SKM-1 (cell line): Measurements from ENCODE around the gene GGTA1.
A peak's percentile ranks its signal among the peaks of the same experiment; 100 is the strongest.

Experiments
- DNase-seq: peaks from one replicate; lab custom pipeline; 2025; ENCODE audit not compliant: unreplicated experiment; lab: John Stamatoyannopoulos, UW

GGTA1 gene

GRCh38 chr9:121500165-121500478 lies 478 bp upstream of the GGTA1 start:
- DNase-seq, result no peak

- DNase-seq, result no peak
Measured at GRCh38 chr9:121499177-121499426, 542 bp downstream of the GGTA1 start.

GRCh38 chr9:121498487-121499176 lies 1.0 kb downstream of the GGTA1 start:
- no peak for DNase-seq

GRCh38 chr9:121498150-121498486 lies 1.5 kb downstream of the GGTA1 start:
- DNase-seq, result peak; percentile 75

- no peak for DNase-seq
Measured at GRCh38 chr9:121495976-121496375, 3.7 kb downstream of the GGTA1 start.

GRCh38 chr9:121494192-121494591 lies 5.5 kb downstream of the GGTA1 start:
- no peak for DNase-seq

GRCh38 chr9:121491111-121491510 lies 8.5 kb downstream of the GGTA1 start:
- no peak for DNase-seq

DNA sequence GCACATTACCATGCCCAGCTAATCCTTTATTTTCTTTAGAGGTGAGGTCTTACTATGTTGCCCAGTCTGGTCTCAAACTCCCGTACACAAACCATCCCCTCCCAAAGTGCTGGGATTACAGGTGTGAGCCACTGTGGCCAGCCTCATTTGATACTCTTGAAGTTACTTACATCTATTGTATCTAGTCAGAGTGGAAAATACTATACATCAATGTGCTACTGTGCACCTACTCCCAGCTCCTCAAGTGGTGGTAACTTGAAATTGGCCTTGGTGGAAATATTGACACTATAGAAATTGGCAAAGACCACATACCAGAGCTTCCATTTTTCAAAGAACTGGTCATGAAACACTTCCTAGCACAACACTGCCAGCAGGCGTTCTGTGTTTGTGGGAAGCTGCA lies 10.3 kb downstream of the GGTA1 start:
- no peak for DNase-seq

GRCh38 chr9:121486043-121486442 lies 13.6 kb downstream of the GGTA1 start:
- no peak for DNase-seq

DNA sequence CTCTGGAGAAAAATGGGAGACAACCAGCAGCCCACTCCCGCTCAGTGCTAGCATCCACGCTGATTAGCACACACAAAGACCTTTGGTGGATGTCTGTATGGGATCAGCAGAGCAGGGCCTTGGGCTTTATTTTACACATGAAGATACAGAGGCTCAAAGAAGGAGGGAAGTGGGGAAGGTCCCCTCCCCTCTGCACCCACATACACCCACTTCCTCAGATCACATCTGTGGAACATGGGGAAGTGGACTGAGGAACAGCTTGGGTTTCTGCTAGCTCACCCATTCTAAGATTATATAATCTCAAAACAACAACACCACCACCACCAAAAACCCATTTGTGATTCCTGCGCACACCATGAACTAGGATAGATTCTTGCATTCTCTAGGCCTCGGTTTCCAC lies 14.0 kb downstream of the GGTA1 start:
- DNase-seq, result peak; percentile 49

DNA sequence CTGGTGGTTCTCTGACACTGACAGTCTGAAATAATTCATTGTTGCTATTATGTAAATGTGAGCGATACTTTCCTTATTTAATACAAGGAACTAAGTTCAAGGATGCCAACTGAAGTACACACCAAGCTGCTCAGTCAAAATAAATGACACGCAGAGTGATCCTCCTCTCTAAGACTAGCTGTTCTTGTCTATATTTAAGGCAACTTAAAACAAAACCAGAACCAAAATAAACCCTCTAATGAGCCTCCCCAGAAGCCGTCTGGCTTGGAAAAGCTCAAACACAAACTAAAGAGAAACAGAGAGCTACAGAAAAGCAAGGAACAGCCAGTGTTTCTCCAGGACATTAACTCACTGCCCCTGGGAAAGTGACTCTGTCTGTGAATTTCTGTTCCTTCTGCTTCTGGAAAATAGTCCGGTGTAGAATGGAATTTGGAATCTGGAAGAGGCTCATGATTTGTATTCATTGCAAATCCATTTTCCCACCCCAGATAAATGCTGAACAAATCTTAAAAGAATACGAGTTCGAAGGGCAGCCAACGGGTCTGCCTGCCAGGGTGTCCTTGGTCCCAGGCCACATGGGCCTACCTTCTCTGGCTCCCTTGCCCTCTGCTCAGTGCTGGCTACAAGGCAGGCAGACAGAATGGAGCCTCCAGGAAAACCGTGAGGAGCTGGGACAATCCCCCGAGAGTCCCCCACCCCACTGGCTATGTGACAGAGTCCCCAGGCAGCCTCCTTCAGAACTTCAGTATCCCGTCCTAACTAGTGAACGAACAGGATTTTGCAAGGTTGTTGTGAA lies 14.8 kb downstream of the GGTA1 start:
- no peak for DNase-seq

DNA sequence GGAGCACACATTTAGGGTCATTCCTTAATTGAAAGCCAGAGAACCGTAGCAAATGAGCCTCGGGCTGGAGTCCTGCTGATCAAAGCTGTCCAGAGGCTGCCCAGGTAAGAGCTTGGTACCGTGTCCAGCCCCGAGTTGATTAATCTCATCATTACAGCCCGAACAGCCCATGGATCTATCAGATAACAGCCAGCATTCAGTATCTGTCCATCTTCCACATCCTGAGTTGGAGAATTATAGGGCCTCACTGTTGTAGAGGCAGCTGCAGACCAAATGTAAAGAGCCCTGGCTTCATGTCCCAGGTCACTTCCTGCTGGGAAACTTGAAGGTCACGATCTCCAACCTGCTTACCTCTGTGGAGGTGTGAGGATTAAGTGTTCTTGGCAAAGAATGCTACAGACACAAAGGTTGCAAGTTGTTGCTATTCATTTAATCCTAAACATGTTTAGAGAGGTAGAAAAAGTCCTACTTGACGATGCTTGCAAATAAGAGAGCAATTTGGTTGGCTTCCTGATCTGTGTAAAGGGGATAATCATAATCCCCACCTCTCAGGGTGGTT lies 16.1 kb downstream of the GGTA1 start:
- DNase-seq, result no peak

- DNase-seq, result no peak
Measured at GRCh38 chr9:121483049-121483448, 16.6 kb downstream of the GGTA1 start.

GRCh38 chr9:121478816-121479676 lies 20.6 kb downstream of the GGTA1 start:
- no peak for DNase-seq

GRCh38 chr9:121476156-121476555 lies 23.5 kb downstream of the GGTA1 start:
- no peak for DNase-seq

GRCh38 chr9:121474231-121474947 lies 25.3 kb downstream of the GGTA1 start:
- no peak for DNase-seq

DNA sequence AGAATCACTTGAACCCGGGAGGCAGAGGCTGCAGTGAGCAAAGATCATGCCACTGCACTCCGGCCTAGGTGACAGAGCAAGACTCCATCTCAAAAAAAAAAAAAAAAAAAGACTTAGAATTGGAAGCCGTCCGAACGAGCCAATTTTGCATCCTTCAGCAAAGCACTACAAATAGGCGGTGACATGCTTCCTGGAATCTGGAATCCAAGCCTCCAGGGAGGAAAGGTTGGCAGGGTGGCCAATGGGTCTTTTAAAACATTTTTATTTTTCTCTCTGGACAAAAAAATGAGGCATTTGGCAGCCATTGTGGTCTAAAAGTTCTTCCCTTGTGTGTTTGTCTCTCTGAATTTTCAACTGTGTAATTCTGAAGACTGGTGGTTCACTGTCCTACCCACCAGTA lies 26.4 kb downstream of the GGTA1 start:
- DNase-seq, result no peak

DNA sequence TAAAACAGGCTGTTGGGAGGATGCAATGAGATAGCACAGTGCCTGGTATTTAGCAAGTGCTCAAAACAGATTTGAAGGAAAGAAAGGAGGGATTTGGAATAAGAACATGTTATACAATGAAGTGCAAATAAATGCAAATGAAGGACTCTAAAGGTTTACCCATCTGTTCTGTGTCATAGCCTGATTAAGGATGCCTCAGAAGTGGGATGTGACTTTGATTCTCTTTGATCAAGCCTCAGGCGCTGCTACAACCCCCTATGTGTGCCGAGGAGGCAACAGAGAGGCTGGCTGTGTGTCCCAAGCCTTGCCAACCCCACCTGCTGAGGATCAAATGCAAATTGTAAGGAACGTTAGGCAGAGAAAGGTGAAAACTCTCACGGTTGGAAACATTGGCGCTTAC lies 27.2 kb downstream of the GGTA1 start:
- no peak for DNase-seq

DNA sequence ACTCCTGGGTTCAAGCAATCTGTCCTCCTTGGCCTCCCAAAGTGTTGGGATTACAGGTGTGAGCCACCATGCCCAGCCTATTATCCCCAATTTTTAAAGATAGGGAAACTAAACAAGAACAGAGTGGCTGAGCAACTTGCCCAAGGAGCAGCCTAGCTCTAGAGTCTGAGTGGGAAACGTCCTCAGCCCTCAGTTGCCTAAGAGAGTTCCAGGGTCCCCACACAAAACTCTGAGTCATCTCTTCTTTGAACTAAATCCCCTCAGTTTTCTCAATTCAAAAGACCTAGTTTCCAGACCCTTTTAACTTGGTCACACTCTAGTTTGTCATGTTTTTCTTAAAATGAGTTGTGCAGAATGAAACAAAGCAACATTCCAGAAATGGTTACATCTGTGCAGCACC lies 33.5 kb downstream of the GGTA1 start:
- no peak for DNase-seq

GRCh38 chr9:121464968-121465367 lies 34.7 kb downstream of the GGTA1 start:
- no peak for DNase-seq
